HG02588 (cell line): Measurements from ENCODE around the gene CTXND1.

ENCODE experiments used
- ATAC-seq: cut with Tn5 transposase; IDR thresholded peaks from one replicate; pipeline ENCODE4 v1.9.1; 2021; ENCODE audit warnings: mild to moderate bottlenecking, moderate library complexity; ENCODE audit not compliant: unreplicated experiment

CTXND1 gene

GRCh38 chr15:80210611-80211573 is 41.1 kb downstream of the CTXND1 start:
- ATAC-seq: no peak

GRCh38 chr15:80208758-80209734 is 43.0 kb downstream of the CTXND1 start:
- no peak for ATAC-seq

DNA sequence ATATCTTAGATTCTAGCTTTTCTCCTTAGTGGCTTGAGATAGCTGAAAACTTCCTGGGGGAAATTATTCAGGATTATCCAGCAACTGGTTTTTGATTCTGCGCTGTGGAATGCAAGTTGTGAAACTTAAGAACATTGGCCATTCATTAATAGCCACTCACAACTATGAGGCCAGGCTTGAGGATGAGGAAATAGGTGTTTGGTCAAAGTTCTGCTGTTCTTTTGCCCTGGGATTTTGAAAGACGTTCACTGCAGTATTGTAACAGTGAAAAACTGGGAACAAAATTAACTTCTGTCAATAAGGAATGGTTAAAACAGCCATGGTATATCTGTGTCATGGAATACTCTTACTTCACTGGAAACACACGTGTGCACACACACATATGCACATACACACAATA is 44.1 kb downstream of the CTXND1 start:
- no peak for ATAC-seq

- ATAC-seq: no peak
Observed at GRCh38 chr15:80204231-80204630, 47.8 kb downstream of the CTXND1 start.

GRCh38 chr15:80203361-80203885 is 48.6 kb downstream of the CTXND1 start:
- ATAC-seq: no peak

DNA sequence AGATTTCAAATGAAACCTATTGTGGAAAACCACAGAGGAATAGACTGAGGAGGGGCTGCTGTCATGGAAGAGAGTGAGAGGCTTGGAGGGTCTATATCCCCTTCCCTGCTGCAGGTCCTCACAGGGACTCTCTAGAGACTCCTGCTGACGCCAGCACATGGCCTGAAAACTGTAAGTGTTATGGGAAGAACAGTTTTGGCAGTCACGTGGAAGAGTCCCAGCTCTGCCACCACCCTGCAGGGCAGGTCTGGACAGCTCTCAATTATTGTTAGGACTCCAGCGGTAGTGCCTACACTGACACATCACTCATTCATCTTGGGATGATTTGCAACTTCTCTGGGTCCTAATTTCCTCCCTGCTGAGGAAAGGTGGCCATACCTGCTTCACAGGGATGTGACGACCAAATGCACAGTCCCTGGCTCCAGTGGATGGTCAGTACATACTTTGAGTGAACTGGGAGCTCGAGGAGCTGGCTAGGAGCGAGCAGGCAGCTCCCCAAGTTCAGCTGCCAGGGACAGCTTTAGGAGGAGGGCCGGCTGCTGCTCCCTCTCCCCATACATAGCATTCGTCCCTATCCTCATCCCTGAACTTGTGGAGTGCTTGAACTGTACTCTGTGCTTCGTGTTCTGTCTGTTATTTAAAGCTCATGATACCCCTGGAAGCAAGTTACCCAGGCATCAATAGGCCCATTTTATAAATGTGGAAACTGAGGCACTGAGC is 49.2 kb downstream of the CTXND1 start:
- ATAC-seq: no peak

- no peak for ATAC-seq
Observed at GRCh38 chr15:80202016-80202315, 50.0 kb downstream of the CTXND1 start.

GRCh38 chr15:80201256-80202015 is 50.6 kb downstream of the CTXND1 start:
- ATAC-seq: no peak

GRCh38 chr15:80199869-80200268 is 52.1 kb downstream of the CTXND1 start:
- no peak for ATAC-seq

- no peak for ATAC-seq
Observed at GRCh38 chr15:80199366-80199765, 52.6 kb downstream of the CTXND1 start.

- ATAC-seq: no peak
Observed at GRCh38 chr15:80194914-80195313, 57.1 kb downstream of the CTXND1 start.

DNA sequence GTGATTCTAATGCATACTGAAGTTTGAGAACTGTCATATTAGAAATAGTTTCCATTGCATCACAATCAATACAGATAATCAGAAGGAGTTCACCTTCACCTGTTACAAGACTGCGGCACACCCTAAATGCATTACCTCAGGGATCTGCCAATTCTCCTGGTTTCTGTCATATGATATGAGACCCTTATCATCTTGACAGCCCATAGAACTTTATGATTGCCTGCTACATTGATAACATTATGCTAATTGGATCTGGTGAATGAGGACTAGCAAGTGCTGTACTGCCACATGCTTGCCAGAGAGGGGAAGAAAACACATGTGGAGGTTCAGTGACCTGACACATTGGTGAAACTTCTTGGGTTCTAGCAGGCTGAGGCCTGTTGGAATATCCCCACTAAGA is 57.8 kb downstream of the CTXND1 start:
- ATAC-seq: no peak

DNA sequence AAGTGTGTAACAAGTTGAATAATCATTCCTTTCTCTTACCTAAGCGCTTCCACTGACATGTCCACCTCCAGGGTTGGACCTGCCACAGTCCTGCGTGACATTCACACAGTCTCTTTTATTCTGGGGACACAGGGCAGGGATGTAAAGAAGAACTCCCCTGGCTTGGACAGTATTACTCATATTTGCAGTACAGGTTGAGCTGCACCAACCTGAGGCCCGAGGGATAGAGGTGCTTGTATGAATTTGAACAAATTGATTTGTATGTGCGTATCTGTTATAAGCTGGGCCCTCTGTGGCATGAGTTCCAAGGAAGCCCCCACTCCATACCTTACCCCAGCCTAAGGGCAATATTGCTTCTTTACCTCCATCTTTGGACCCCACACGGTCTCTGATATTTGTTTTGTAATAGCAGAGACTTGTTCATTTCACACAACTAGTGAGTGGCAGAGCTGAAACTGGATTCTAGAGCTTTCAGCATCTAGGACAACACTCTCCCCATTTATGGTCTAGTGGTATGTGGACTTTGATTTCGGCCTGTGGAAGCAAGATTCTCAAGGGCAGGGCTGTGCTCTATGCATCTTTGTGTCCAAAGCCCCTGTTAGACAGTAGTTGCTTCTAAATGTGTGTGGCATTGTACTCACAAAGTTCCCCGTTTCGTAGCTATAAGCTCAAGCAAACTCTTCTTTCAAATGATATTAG is 60.0 kb downstream of the CTXND1 start:
- no peak for ATAC-seq

GRCh38 chr15:80191198-80191597 is 60.8 kb downstream of the CTXND1 start:
- ATAC-seq: no peak

DNA sequence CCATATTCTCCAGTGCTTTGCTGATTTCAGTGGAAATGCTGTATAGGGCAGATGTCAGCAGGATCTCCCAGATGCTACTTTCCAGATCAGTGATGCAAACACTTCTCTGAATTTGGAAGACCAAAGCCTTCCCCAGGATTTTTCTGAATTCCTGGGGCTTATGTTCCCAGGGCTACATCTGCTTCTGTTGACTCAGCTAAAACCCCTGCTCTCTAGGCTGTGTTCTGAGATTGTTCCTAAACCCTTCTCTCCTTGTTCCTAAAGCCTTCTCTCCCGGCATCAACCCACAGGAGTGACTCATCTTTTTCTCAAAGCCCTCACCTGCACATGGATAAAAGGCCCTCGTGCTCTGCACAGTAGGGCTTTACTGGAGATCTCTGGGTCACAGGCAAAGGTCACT is 63.8 kb downstream of the CTXND1 start:
- ATAC-seq: no peak

GRCh38 chr15:80186597-80186996 is 65.4 kb downstream of the CTXND1 start:
- no peak for ATAC-seq

- ATAC-seq: no peak
Observed at GRCh38 chr15:80186066-80186465, 65.9 kb downstream of the CTXND1 start.

DNA sequence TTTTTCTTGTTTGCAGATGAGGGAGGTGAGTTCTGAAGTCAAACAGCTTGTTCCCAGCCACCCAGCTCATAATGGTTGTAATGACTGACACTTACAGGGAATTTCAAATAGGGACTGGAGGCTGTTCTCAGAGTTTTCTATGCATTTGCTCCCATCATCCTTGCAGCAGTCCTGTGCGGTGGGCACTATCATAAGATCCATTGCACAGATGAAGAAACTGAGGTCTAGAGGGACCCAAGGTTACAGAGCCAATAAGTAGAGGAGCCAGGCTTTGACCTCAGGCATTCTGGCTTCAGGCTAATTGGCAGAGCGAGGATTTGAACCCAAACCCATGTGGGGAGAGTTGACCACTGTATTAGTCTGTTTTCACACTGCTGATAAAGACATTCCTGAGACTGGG is 66.9 kb downstream of the CTXND1 start:
- ATAC-seq: no peak

GRCh38 chr15:80184554-80184953 is 67.5 kb downstream of the CTXND1 start:
- no peak for ATAC-seq

DNA sequence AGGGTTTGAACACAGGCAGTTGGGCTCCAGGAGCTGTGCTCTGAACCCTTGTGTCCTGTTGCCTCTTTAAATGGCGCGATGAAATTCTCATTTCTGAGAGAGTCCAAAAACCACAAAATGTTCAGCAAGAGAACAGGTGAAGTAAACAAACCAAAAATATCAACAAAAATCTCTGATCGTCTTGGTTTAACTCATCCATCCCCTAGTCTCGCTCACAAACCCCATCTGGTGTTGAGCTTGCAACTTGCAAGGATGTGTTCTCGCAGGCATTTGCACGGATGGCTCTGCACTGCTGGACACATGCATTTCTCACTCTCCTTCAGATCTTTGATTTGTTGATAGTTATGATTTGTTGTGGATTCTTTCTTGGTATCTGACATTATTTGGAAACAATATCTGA is 68.1 kb downstream of the CTXND1 start:
- no peak for ATAC-seq
